Calu3 (cell line): ENCODE results near the gene MAT2A. TPM values are rescaled to one million over a fixed set of nuclear protein-coding genes. Genes with fewer than 3 reads are reported as not detected.

Source experiments
- BruUV-seq: library from RNA; stranded (reverse); fragments of 400-500 nt; replicated peaks from 2 replicates; lab custom pipeline; 2021; lab: Mats Ljungman, UMichigan
- CTCF ChIA-PET: fragments of 300-600 bp; sonication (Branson Sonifier 250); formaldehyde crosslinking; loops from one replicate; lab custom pipeline; 2022; ENCODE audit warnings: antibody characterized with exemption; lab: Charles Lee
- DNase-seq: peaks from one replicate; pipeline ENCODE4 v3.0.0; 2022
- H3K27ac Mint-ChIP-seq: one replicate; pipeline ENCODE4 v1.8.0; 2022; ENCODE audit warnings: mixed read lengths; ENCODE audit not compliant: unreplicated experiment
- H3K27me3 Mint-ChIP-seq: one replicate; pipeline ENCODE4 v1.8.0; 2022; ENCODE audit warnings: mixed read lengths; ENCODE audit not compliant: unreplicated experiment
- H3K36me3 Mint-ChIP-seq: one replicate; pipeline ENCODE4 v1.8.0; 2022; ENCODE audit warnings: mild to moderate bottlenecking, moderate library complexity, mixed read lengths; ENCODE audit not compliant: insufficient read depth, unreplicated experiment
- H3K4me1 Mint-ChIP-seq: one replicate; pipeline ENCODE4 v1.8.0; 2022; ENCODE audit warnings: mild to moderate bottlenecking, low read depth, mixed read lengths; ENCODE audit not compliant: unreplicated experiment
- H3K4me3 Mint-ChIP-seq: one replicate; pipeline ENCODE4 v1.8.0; 2022; ENCODE audit warnings: mild to moderate bottlenecking, low read depth, moderate library complexity, mixed read lengths; ENCODE audit not compliant: unreplicated experiment
- H3K9me3 Mint-ChIP-seq: one replicate; pipeline ENCODE4 v1.8.0; 2022; ENCODE audit warnings: low read depth, mixed read lengths; ENCODE audit not compliant: unreplicated experiment
- intact Hi-C: fragments of 100-400 bp; cut with micrococcal nuclease; formaldehyde crosslinking; loops from one replicate; pipeline ENCODE4 v1.10.0; 2022; ENCODE audit not compliant: unreplicated experiment
- total RNA-seq: library from RNA; stranded (reverse); gene quantifications from 2 replicates; pipeline ENCODE4 v1.2.3, GENCODE V29; 2022
- TF ChIP-seq, protein P1 (sequence below): fragments of 200-600 bp; IDR thresholded peaks from one replicate; pipeline ENCODE4 v1.8.0; 2022; ENCODE audit warnings: antibody characterized with exemption; ENCODE audit not compliant: unreplicated experiment

Gene MAT2A
- total RNA-seq, 1 experiment from 2014 or later = 387 TPM

DNA sequence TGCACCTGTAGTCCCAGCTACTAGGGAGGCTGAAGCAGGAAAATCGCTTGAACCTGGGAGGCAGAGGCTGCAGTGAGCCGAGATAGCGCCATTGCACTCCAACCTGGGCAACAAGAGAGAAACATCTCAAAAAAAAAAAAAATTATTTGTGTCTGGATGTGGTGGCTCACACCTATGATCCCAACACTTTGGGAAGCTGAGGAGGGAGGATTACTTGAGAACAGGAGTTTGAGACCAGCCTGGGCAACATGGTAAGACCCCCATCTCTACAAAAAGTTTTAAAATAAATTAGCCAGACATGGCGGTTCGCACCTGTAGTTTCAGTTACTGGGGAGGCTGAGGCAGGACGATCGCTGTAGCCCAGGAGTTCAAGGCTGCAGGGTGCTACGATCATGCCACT is 36.8 kb downstream of the MAT2A start:
- intact Hi-C loops = no loop called here
- Mint-ChIP-seq H3K4me1 (peaks cover 27% of the 10 kb centered on the region), H3K27me3 (peaks cover 23% of the 10 kb centered on the region), H3K9me3 (no peaks in the 10 kb centered on the region), H3K27ac (no peak overlapping the region), H3K36me3 (peaks cover 27% of the 10 kb centered on the region), H3K4me3 (no peak overlapping the region)
- no TSS peak for BruUV-seq
- no peak for DNase-seq
- CTCF ChIA-PET = interaction anchor here (0.6 to 2.6 kb wide), 2 partner anchors 14 to 20 kb away, joined by 3 to 11 read pairs; partner anchors contain the start of genes GGCX and RNF181
- TF ChIP-seq, protein P1, sequence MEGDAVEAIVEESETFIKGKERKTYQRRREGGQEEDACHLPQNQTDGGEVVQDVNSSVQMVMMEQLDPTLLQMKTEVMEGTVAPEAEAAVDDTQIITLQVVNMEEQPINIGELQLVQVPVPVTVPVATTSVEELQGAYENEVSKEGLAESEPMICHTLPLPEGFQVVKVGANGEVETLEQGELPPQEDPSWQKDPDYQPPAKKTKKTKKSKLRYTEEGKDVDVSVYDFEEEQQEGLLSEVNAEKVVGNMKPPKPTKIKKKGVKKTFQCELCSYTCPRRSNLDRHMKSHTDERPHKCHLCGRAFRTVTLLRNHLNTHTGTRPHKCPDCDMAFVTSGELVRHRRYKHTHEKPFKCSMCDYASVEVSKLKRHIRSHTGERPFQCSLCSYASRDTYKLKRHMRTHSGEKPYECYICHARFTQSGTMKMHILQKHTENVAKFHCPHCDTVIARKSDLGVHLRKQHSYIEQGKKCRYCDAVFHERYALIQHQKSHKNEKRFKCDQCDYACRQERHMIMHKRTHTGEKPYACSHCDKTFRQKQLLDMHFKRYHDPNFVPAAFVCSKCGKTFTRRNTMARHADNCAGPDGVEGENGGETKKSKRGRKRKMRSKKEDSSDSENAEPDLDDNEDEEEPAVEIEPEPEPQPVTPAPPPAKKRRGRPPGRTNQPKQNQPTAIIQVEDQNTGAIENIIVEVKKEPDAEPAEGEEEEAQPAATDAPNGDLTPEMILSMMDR = no peak

DNA sequence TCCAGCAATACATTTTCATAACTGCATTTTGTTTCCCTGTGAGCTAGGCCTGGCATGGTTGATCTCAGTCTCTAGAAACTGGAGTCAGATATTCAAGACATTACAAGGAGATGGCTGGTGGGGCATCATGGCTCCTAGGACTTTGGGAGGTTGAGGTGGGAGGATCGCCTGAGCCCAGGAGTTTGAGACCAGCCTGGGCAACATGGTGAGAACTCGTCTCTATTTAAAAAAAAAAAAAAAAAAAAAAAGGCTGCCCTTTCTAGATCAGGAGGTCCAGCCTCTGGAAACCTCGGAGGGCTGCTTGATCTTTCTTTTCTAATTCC is 38.1 kb downstream of the MAT2A start:
- H3K4me3 Mint-ChIP-seq = peak overlapping the region; percentile 88
- no TSS peak for BruUV-seq
- DNase-seq = no peak

DNA sequence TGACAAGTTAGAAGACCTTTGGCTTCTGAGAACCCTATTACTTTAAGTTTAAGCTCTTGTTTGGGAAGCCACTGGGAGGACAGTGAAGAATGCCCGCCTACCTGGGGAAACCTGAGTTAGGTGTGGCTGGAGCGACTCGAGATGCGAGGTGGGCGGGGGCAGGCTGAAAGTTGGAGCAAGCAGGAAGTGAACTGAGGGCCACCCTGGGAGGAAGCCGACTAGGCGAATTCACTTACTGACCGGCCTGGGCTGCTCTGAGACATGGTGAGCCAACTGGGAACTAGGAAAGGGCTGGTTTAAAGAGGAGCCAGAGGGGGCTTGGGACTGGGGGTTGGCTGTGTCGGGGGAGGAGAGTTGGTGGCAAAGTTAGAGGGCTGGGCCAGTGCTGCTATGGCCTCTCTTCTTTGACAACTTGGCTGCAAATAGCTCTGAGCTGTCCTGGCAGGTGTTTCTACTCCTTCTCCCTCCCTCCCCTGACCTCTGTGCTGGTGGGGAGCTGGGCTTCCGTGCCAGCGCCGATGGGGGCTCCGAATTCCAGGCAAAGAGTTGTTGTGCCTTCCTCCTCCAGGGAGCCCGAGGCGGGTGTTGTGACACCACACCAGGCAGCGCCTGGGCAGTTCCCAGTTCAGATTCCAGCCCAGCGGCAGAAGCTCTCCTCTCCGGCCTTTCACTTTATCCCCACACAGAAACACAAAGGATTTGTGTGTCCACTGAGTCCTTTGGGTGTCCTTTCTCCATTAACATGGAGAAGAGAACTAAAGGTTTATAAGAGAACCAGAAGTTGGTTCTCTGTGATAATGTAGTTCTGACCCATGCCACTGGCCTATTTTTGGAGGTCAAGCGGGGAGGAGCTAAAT is 38.6 kb downstream of the MAT2A start, which contains the start of gene VAMP8:
Gene VAMP8 (plus strand): TSS at position 201 of the 857 bp plus-strand sequence. CDS start 61 bp downstream, at position 262.
- TF ChIP-seq, protein P1 = no peak
- peak within 1 kb of the TSS; percentile 88 for H3K4me3 Mint-ChIP-seq
- H3K4me1 Mint-ChIP-seq = peaks cover 22% of the 10 kb centered on the region
- H3K9me3 Mint-ChIP-seq = no peaks in the 10 kb centered on the region
- intact Hi-C loops = no loop called here
- BruUV-seq = TSS peak; percentile 63
- peak; percentile 88 for DNase-seq
- CTCF ChIA-PET = interaction anchor here (0.7 to 2.6 kb wide), 7 partner anchors 18 to 332 kb away, joined by 4 to 11 read pairs (median 7); partner anchors contain the start of gene RNF181
- H3K36me3 Mint-ChIP-seq = peaks cover 27% of the 10 kb centered on the region
- H3K27me3 Mint-ChIP-seq = peaks cover 6% of the 10 kb centered on the region
- peak within 1 kb of the TSS; percentile 70 for H3K27ac Mint-ChIP-seq

More for the DNA sequence above, 38.1 kb downstream of the MAT2A start:
- TF ChIP-seq, protein P1 = no peak
- intact Hi-C loops = no loop called here
- H3K27ac Mint-ChIP-seq = peak overlapping the region; percentile 70
- CTCF ChIA-PET = interaction anchor here (0.7 to 2.6 kb wide), 7 partner anchors 18 to 331 kb away, joined by 4 to 11 read pairs (median 7); partner anchors contain the start of gene RNF181
- peaks cover 12% of the 10 kb centered on the region for H3K27me3 Mint-ChIP-seq
- peaks cover 27% of the 10 kb centered on the region for H3K4me1 Mint-ChIP-seq
- no peaks in the 10 kb centered on the region for H3K9me3 Mint-ChIP-seq
- H3K36me3 Mint-ChIP-seq = peaks cover 27% of the 10 kb centered on the region

DNA sequence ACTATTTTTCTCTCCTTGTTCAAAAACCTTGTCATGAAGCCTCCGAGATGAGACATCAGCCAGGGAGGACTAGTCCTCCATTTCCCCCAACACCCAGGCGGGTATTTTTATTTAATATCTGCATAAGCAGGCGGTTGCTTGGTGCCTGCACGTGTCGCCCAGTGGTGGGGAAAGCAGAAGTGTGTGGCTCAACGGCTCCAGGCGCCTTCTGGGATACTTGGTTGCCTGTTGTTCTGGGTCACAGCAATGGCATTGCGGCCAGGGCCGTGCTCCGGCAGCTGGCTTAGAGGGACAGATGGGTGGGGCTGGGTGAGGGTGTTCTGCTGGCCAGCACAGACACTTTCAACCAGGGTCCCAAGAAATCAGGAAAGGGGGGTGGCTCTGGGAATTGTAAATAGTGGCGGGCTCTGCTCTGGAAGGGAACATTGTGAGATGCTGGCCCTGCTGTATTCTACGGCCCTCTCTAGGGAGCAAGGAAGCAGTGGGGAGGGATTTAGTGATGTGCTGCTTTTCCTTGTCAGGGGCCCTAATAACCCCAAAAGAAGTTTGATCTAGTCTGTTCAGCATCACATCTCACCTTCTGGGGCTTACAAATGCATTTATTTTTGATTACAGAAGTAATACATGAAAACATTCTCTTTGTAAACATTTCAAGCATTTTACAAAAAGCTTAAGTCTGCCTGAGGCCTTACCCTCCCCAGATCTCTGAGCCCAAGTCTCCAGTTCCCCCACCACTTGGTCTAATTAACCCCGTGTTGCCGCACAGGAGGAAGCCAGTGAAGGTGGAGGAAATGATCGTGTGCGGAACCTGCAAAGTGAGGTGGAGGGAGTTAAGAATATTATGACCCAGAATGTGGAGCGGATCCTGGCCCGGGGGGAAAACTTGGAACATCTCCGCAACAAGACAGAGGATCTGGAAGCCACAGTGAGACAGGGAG is 39.5 kb downstream of the MAT2A start:
- BruUV-seq = no TSS peak
- H3K4me3 Mint-ChIP-seq = peak overlapping the region; percentile 88
- intact Hi-C loops = no loop called here
- peak; percentile 18 for DNase-seq
- peak overlapping the region; percentile 70 for H3K27ac Mint-ChIP-seq
- H3K36me3 Mint-ChIP-seq = peaks cover 27% of the 10 kb centered on the region
- CTCF ChIA-PET = interaction anchor here (1.1 to 2.6 kb wide), 2 partner anchors 17 to 21 kb away, joined by 4 to 11 read pairs; partner anchors contain the start of gene RNF181
- H3K4me1 Mint-ChIP-seq = peaks cover 19% of the 10 kb centered on the region
- TF ChIP-seq, protein P1 = no peak
- H3K9me3 Mint-ChIP-seq = no peaks in the 10 kb centered on the region
- H3K27me3 Mint-ChIP-seq = no peaks in the 10 kb centered on the region
